Fibroblast of mammary gland (primary cell): ENCODE results near the gene APP.

Experiments
- DNase-seq: peaks from one replicate; pipeline ENCODE4 v3.0.0-alpha.2; 2010; ENCODE audit warnings: low read depth
- H3K4me3 ChIP-seq: 2 replicates; pipeline ENCODE4 v1.5.1; 2011; ENCODE audit warnings: low read depth, mild to moderate bottlenecking, low read length, moderate library complexity; ENCODE audit not compliant: control insufficient read depth
- TF ChIP-seq, protein P1 (sequence below): conservative IDR thresholded peaks from 2 replicates; pipeline ENCODE4 v1.5.1; 2011; ENCODE audit warnings: low read depth, low read length, inconsistent platforms; ENCODE audit not compliant: control insufficient read depth, insufficient read depth

The APP gene

GRCh38 chr21:25985990-25986389, 184.6 kb downstream of the APP start:
- DNase-seq: no peak
- TF ChIP-seq, protein P1, sequence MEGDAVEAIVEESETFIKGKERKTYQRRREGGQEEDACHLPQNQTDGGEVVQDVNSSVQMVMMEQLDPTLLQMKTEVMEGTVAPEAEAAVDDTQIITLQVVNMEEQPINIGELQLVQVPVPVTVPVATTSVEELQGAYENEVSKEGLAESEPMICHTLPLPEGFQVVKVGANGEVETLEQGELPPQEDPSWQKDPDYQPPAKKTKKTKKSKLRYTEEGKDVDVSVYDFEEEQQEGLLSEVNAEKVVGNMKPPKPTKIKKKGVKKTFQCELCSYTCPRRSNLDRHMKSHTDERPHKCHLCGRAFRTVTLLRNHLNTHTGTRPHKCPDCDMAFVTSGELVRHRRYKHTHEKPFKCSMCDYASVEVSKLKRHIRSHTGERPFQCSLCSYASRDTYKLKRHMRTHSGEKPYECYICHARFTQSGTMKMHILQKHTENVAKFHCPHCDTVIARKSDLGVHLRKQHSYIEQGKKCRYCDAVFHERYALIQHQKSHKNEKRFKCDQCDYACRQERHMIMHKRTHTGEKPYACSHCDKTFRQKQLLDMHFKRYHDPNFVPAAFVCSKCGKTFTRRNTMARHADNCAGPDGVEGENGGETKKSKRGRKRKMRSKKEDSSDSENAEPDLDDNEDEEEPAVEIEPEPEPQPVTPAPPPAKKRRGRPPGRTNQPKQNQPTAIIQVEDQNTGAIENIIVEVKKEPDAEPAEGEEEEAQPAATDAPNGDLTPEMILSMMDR: no peak
- H3K4me3 ChIP-seq: no peak overlapping the region

GRCh38 chr21:25984538-25984937, 186.0 kb downstream of the APP start:
- no peak overlapping the region for H3K4me3 ChIP-seq
- TF ChIP-seq, protein P1: no peak
- DNase-seq: no peak

GRCh38 chr21:25983745-25984144, 186.8 kb downstream of the APP start:
- TF ChIP-seq, protein P1: no peak
- no peak overlapping the region for H3K4me3 ChIP-seq
- no peak for DNase-seq

DNA sequence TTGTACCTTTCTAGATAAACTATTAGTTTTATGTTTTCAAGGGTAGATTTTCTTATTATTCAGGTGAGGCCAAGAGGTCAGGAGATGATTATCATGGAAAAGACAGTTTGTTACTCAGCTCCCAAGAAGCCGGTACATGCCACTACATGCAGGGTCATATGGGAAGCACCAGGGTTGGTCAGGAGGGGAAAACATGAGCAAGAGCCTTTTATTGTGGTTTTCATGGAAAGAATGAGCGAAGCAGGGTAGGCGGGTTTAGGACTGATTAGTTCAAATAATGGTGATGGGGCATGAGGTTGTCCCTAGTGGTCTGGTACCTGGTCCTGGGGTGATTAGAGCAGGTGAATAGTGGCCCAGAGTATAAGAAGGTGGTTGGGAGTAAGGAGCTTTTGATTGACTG, 189.9 kb downstream of the APP start:
- no peak for DNase-seq
- no peak overlapping the region for H3K4me3 ChIP-seq
- TF ChIP-seq, protein P1: no peak

DNA sequence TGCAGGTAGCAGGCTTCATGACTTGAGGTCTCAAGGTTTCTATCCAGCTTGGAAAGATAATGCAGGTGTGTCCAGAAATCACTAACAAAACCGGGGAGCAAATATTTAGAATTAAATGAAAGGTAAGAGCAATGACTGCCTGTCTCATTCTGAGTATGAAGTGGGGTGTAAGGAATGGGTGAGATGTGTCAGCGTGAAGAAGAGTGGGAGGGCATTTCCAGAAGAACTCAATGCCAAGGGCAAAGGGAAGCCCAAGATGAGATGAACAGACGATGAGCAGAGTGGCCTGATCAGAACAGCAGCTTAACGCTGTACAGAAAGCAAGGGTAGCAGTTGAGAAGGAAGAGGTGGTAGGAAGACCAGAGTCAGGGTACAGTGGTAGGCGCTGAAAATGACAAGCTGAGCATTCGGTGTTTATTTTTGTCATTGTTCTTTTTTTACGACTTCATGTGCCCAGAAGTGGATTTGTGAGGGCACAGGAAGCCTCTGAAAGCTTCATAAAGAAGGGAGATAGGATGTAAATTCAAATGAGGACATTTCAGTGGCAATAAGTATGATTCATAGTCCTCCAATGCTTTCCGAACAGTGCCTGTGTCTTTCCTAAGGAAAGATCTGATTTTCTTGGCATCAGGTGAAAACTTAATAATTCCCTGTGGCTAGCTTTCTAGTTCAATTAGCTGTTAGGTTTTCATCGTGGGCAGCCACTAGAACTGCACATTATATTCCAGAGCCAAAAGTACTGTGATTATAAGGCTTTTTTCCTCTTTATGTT, 190.5 kb downstream of the APP start:
- no peak overlapping the region for H3K4me3 ChIP-seq
- DNase-seq: no peak
- TF ChIP-seq, protein P1: no peak

- no peak overlapping the region for H3K4me3 ChIP-seq
- DNase-seq: no peak
- TF ChIP-seq, protein P1: no peak
These were observed 193.4 kb downstream of the APP start for GRCh38 chr21:25977068-25977611.
